Panc1 (cell line): ENCODE data around the gene PRPSAP2. TPM values are rescaled to one million over a fixed set of nuclear protein-coding genes. Genes with fewer than 3 reads are reported as not detected.

Experiments
- ATAC-seq: fragments of 200-7000 bp; cut with Tn5 transposase; 2 replicates; pipeline ENCODE4 v1.9.1; 2020; ENCODE audit warnings: mild to moderate bottlenecking, moderate library complexity
- BruUV-seq: library from RNA; stranded (reverse); fragments of 400-500 nt; replicated peaks from 2 replicates; lab custom pipeline; 2021; lab: Mats Ljungman, UMichigan
- CTCF ChIA-PET: fragments of 300-600 bp; sonication (Branson Sonifier 250); formaldehyde crosslinking; loops from one replicate; lab custom pipeline; 2022; ENCODE audit warnings: antibody characterized with exemption; lab: Charles Lee
- POLR2A ChIA-PET: fragments of 300-600 bp; sonication (Branson Sonifier 250); formaldehyde crosslinking; loops from one replicate; lab custom pipeline; 2022; ENCODE audit warnings: antibody characterized with exemption; lab: Charles Lee
- DNase-seq: peaks from one replicate; pipeline ENCODE4 v3.0.0-alpha.2; 2010; ENCODE audit warnings: low read depth, low spot score
- H3K27ac ChIP-seq: 2 replicates; pipeline ENCODE4 v1.5.1; 2011; ENCODE audit warnings: mild to moderate bottlenecking, low read length, inconsistent platforms
- H3K27me3 ChIP-seq: fragments of 200-500 bp; sonication (Bioruptor generic); 2 replicates; pipeline ENCODE4 v1.6.0; 2014; ENCODE audit warnings: low read length, inconsistent platforms; ENCODE audit not compliant: control insufficient read depth, insufficient read depth
- H3K36me3 ChIP-seq: fragments of 200-500 bp; sonication (Bioruptor generic); 2 replicates; pipeline ENCODE4 v1.5.1; 2014; ENCODE audit warnings: inconsistent platforms, mild to moderate bottlenecking, low read length, moderate library complexity; ENCODE audit not compliant: control insufficient read depth, insufficient read depth
- H3K4me1 ChIP-seq: 2 replicates; pipeline ENCODE4 v1.5.1; 2011; ENCODE audit warnings: inconsistent platforms, mild to moderate bottlenecking, low read length, moderate library complexity; ENCODE audit not compliant: control insufficient read depth, insufficient read depth
- H3K4me3 ChIP-seq, 2 experiments: 2 replicates each; pipeline ENCODE4 v1.5.1; 2011 to 2012; ENCODE audit warnings: low read depth in 2 of 2, low read length in 2 of 2, mild to moderate bottlenecking in 2 of 2, inconsistent platforms in 1 of 2, moderate library complexity in 1 of 2
- H3K9me3 ChIP-seq: fragments of 200-500 bp; sonication (Bioruptor generic); 2 replicates; pipeline ENCODE4 v1.5.1; 2014; ENCODE audit warnings: low read depth, mild to moderate bottlenecking, inconsistent platforms, low read length, moderate library complexity; ENCODE audit not compliant: control insufficient read depth, insufficient read depth
- POLR2AphosphoS5 ChIP-seq: IDR thresholded peaks from 2 replicates; pipeline ENCODE4 v1.6.1; 2012; ENCODE audit warnings: mild to moderate bottlenecking, low read depth, low read length, moderate library complexity
- SIN3A ChIP-seq: IDR thresholded peaks from 2 replicates; pipeline ENCODE4 v1.6.1; 2012; ENCODE audit warnings: low read depth, mild to moderate bottlenecking, low read length, moderate library complexity, borderline replicate concordance; ENCODE audit not compliant: insufficient read depth
- TCF7L2 ChIP-seq: IDR thresholded peaks from 2 replicates; pipeline ENCODE4 v1.6.1; 2011; ENCODE audit warnings: mild to moderate bottlenecking, low read depth, low read length, inconsistent platforms
- in situ Hi-C: cut with HindIII; loops from 2 replicates; pipeline ENCODE4 v1.10.0; 2016; ENCODE audit warnings: low sequenced_read_pairs, low pct_unique_long_range_greater_than_20kb
- intact Hi-C: fragments of 100-400 bp; cut with micrococcal nuclease; formaldehyde crosslinking; loops from one replicate; pipeline ENCODE4 v1.10.0; 2022; ENCODE audit not compliant: unreplicated experiment
- total RNA-seq: library from RNA; stranded (reverse); gene quantifications from one replicate; pipeline ENCODE4 v1.2.1, GENCODE V29; 2021; ENCODE audit not compliant: unreplicated experiment
- TF ChIP-seq, protein P1 (sequence below), 2 experiments: IDR thresholded peaks; 2 replicates each; pipeline ENCODE4 v1.6.1; 2011 to 2012; ENCODE audit warnings: low read depth in 2 of 2, control low read depth in 1 of 2, low read length in 1 of 2, mild to moderate bottlenecking in 1 of 2, moderate library complexity in 1 of 2; ENCODE audit not compliant: insufficient read depth in 1 of 2
- TF ChIP-seq, protein P2 (sequence below): fragments of 450-650 bp; IDR thresholded peaks from 2 replicates; pipeline ENCODE4 v1.5.1; 2017; ENCODE audit warnings: mild to moderate bottlenecking

PRPSAP2 gene
- total RNA-seq, 1 experiment from 2014 or later = 25.3 TPM

DNA sequence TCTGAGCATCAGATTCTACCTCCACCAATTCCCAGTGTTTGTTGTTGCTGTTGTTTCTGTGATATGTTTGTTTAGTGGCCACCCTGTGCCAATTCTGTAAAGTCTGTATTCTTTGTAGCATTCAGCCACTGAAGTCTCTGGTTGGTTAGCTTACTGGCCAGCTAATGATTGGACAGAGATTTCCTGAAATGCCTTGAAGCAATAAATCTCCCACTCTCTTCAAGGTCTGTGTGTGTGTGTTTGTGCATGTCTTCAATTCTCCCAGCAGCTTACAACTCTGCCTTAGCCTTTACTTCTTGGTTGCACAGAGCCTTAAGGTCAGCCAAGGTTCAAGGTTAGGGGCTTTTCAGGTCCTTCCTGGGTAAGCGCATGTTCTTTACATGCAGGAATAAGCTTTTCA, 38.2 kb downstream of the PRPSAP2 start:
- DNase-seq (no peak), ATAC-seq (no peak)
- Histone ChIP-seq H3K36me3 (no peaks in the 10 kb centered on the region; the same call in 1 of the 2 replicates), H3K4me3 (no peak overlapping the region), H3K4me1 (no peaks in the 10 kb centered on the region), H3K27ac (no peak overlapping the region), H3K9me3 (no peaks in the 10 kb centered on the region), H3K27me3 (no peaks in the 10 kb centered on the region)
- intact Hi-C loops (no loop called here), in situ Hi-C loops (no loop called here)
- CTCF ChIA-PET = no interaction called here
- POLR2A ChIA-PET = no interaction called here
- BruUV-seq = no TSS peak
- TF ChIP-seq, protein P1, sequence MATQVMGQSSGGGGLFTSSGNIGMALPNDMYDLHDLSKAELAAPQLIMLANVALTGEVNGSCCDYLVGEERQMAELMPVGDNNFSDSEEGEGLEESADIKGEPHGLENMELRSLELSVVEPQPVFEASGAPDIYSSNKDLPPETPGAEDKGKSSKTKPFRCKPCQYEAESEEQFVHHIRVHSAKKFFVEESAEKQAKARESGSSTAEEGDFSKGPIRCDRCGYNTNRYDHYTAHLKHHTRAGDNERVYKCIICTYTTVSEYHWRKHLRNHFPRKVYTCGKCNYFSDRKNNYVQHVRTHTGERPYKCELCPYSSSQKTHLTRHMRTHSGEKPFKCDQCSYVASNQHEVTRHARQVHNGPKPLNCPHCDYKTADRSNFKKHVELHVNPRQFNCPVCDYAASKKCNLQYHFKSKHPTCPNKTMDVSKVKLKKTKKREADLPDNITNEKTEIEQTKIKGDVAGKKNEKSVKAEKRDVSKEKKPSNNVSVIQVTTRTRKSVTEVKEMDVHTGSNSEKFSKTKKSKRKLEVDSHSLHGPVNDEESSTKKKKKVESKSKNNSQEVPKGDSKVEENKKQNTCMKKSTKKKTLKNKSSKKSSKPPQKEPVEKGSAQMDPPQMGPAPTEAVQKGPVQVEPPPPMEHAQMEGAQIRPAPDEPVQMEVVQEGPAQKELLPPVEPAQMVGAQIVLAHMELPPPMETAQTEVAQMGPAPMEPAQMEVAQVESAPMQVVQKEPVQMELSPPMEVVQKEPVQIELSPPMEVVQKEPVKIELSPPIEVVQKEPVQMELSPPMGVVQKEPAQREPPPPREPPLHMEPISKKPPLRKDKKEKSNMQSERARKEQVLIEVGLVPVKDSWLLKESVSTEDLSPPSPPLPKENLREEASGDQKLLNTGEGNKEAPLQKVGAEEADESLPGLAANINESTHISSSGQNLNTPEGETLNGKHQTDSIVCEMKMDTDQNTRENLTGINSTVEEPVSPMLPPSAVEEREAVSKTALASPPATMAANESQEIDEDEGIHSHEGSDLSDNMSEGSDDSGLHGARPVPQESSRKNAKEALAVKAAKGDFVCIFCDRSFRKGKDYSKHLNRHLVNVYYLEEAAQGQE (IDR thresholded peaks at IDR 0.05; ENCODE audit: insufficient read depth in 1 of 2, low read depth in 2 of 2, low read length in 1 of 2) = no peak
- no peak for TF ChIP-seq TCF7L2
- TF ChIP-seq SIN3A = no peak
- TF ChIP-seq, protein P2, sequence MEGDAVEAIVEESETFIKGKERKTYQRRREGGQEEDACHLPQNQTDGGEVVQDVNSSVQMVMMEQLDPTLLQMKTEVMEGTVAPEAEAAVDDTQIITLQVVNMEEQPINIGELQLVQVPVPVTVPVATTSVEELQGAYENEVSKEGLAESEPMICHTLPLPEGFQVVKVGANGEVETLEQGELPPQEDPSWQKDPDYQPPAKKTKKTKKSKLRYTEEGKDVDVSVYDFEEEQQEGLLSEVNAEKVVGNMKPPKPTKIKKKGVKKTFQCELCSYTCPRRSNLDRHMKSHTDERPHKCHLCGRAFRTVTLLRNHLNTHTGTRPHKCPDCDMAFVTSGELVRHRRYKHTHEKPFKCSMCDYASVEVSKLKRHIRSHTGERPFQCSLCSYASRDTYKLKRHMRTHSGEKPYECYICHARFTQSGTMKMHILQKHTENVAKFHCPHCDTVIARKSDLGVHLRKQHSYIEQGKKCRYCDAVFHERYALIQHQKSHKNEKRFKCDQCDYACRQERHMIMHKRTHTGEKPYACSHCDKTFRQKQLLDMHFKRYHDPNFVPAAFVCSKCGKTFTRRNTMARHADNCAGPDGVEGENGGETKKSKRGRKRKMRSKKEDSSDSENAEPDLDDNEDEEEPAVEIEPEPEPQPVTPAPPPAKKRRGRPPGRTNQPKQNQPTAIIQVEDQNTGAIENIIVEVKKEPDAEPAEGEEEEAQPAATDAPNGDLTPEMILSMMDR = no peak
- no peak for TF ChIP-seq POLR2AphosphoS5

DNA sequence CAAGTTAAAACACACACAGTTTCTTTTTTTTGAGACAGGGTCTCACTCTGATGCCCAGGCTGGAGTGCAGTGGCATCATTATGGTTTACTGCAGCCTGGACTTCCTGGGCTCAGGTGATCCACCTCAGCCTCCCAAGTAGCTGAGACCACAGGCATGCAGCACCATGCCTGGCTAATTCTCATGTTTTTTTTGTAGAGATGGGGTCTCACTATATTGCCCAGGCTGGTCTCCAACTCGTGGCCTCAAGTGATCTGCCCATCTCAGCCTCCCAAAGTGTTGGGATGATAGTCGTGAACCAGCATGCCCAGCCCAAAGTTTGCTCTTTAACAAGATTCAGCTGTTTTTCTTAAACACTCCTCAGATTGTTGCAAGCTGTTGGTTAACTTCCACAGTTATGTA, 39.0 kb downstream of the PRPSAP2 start:
- H3K27ac ChIP-seq = no peak overlapping the region
- ATAC-seq (no peak), DNase-seq (no peak)
- H3K36me3 ChIP-seq = no peaks in the 10 kb centered on the region
- ChIA-PET POLR2A (no interaction called here), CTCF (no interaction called here)
- intact Hi-C loops = no loop called here
- H3K27me3 ChIP-seq = no peaks in the 10 kb centered on the region
- no TSS peak for BruUV-seq
- no peaks in the 10 kb centered on the region for H3K4me1 ChIP-seq
- in situ Hi-C loops = no loop called here
- H3K9me3 ChIP-seq = no peaks in the 10 kb centered on the region
- H3K4me3 ChIP-seq = no peak overlapping the region
- TF ChIP-seq SIN3A = no peak
- TF ChIP-seq, protein P2 = no peak
- no peak for TF ChIP-seq TCF7L2
- TF ChIP-seq, protein P1 (IDR thresholded peaks at IDR 0.05; ENCODE audit: insufficient read depth in 1 of 2, low read depth in 2 of 2, low read length in 1 of 2) = no peak
- TF ChIP-seq POLR2AphosphoS5 = no peak
